NCI-H82 treated with DMSO at 0.1 percent for 48 hours (cell line): ENCODE data around the gene CDH15.

Experiments
- DNase-seq: peaks from one replicate; lab custom pipeline; 2025; ENCODE audit not compliant: unreplicated experiment; lab: John Stamatoyannopoulos, UW

The CDH15 gene

GRCh38 chr16:89140981-89141883 lies 30.3 kb upstream of the CDH15 start:
- DNase-seq = no peak

DNA sequence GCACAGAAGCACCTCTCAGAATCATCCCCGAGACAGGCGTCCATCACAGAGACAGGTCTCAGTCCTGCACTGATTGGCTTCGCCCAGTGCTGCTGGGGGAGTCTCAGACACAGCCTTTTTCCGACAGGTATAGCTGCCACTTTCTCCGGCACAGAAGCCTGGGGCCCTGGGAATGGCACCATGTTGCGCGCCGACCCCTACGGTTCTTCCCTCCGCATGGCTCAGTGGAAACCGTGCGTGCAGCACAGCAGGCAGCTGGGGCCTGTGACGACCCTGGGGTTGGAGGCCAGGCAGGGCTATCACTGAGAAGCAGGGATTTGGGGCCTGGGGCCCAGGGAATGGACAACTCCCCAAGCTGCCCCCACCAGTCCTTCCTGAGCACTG lies 29.7 kb upstream of the CDH15 start:
- no peak for DNase-seq

DNA sequence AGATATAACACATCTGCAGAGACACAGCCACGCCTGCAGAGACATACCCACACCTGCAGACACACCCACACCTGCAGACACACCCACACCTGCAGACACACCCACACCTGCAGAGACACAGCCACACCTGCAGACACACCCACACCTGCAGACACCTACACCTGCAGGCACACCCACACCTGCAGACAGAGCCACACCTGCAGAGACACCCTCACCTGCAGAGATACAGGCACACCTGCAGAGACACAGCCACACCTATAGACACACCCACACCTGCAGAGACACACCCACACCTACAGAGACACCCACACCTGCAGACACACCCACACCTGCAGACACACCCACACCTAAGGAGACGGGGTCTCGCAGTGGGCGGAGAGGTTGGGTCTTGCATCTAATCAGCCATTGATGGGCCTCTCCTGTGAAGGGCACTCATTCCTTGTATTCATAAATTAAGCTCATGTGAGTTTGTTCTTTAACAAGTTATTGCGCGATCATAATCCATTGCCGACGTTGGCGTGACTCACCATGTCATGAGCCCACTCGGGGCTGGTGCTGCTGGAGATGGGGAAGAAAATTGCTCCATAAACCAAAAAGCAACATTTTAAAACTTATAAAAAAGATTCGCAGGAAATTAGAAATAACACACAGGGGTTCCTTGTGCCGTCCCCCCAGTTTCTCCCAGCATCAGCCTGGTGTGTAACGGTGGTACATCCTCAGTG lies 28.9 kb upstream of the CDH15 start:
- DNase-seq = no peak

- DNase-seq = no peak
Observed at GRCh38 chr16:89143201-89143741, 28.3 kb upstream of the CDH15 start.

GRCh38 chr16:89143911-89144675 lies 27.5 kb upstream of the CDH15 start:
- no peak for DNase-seq

DNA sequence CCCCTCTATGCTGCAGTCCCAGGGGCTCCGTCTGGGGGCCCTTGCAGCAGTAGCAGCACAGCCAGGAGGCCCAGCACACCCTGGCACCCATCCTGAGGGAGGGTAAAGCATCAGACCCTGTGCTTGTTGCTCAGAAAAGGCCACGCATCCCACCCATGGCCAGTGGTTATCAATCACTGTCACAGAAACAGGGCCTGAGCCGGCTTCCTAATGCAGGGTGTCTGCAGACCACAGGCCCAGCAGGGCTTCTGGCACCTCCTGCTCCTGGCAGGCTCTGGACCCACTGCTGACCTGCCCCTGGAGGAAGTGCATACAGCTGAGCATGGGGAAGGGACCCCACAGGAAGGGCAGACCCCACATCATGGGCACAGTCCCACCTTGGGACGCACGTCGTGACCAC lies 26.9 kb upstream of the CDH15 start:
- DNase-seq = no peak

- no peak for DNase-seq
Observed at GRCh38 chr16:89145406-89146161, 26.0 kb upstream of the CDH15 start.

GRCh38 chr16:89146211-89147005 lies 25.1 kb upstream of the CDH15 start:
- no peak for DNase-seq

GRCh38 chr16:89147085-89147817 lies 24.3 kb upstream of the CDH15 start:
- DNase-seq = no peak

GRCh38 chr16:89149386-89149785 lies 22.2 kb upstream of the CDH15 start:
- no peak for DNase-seq

- no peak for DNase-seq
Observed at GRCh38 chr16:89150090-89150835, 21.3 kb upstream of the CDH15 start.

DNA sequence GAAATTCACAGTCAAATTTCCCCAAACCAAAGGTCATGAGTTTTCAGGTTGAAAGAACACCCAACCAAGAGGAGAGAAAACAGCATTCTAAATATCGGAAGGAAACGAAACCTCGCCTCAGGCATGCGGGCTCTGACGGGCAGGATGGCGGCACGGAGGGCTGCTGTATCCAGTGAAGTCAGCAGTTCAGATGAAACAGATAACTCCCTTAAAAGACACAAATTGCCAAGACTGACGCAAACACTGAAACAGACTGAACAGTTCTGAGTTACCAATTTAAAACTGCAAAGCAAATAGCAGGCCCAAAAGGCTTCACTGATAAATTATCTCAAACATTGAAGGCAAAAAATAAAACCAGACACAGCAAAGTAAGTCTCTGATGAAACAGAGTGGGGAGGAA lies 20.6 kb upstream of the CDH15 start:
- no peak for DNase-seq

GRCh38 chr16:89152831-89153700 lies 18.5 kb upstream of the CDH15 start:
- no peak for DNase-seq

DNA sequence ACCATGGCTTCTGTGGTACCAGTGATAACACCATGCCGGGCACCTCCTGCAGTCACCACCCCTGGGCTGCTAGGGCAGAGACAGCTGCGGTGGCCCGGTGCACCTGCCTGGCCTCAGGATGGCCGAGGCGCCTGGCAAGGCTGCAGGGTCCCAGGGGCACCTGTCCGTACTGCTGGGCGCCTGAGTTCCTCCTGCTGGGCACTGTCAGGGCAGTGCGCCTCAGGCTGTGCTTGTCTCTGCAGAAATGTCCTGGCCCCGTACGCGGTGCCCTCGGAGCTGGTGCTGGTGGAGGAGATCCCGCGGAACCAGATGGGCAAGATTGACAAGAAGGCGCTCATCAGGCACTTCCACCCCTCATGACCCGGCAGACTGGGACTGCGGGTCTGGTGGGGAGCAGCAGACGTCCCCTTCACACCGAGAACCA lies 17.7 kb upstream of the CDH15 start:
- no peak for DNase-seq

DNA sequence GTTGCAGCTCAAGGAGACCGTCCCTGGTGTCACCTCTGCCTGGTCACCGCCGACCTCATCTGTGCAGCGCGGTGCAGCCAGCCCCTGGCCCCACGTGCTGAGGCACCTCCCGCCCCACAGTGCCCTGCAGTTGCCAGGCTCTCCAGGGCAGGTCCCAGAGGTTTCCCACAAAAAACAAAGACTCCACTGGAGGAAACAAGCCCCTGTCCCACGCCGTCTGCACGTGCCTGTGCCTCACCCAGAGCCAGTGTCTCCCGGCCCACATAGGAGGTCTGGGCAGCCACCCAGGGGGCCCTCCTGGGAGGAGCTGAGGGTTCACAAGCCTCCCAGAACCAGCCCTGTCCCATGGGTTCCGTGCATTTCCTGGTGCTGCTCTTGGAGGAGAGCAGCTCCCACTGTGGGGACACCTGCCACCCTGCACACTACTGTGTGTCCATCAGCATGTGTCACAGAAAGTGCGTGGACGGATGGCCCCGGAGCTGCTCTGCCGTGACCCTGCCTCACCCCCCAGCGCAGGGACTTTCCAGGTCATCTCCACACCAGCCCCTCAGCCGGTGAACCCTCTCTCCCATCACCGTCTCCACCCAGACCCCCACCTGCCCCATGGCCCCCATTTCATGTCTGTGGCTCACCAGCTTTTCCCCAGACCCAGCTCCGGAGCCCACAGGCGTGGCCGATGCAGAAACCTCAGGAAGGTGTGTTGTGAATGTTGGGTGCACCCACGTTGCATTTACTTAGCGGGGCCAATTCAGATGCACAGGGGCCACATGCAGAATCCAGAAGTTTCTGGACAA lies 17.0 kb upstream of the CDH15 start:
- DNase-seq = no peak

- no peak for DNase-seq
Observed at GRCh38 chr16:89155184-89155679, 16.3 kb upstream of the CDH15 start.
